Limb (tissue), 2 donors: ENCODE results near the gene PDZD2.
A peak's percentile ranks its signal among the peaks of the same experiment; 100 is the strongest.
"Not testable (repeated sequence)": the region's sequence is repeated elsewhere in the genome, so short reads cannot be mapped to it uniquely, and the experiment has no call there.

Experiments used
- DNase-seq, 2 donors: peaks; one replicate each; pipeline ENCODE4 v3.0.0-alpha.2; 2016; ENCODE audit errors: extremely low spot score in 2 of 2

The PDZD2 gene

DNA sequence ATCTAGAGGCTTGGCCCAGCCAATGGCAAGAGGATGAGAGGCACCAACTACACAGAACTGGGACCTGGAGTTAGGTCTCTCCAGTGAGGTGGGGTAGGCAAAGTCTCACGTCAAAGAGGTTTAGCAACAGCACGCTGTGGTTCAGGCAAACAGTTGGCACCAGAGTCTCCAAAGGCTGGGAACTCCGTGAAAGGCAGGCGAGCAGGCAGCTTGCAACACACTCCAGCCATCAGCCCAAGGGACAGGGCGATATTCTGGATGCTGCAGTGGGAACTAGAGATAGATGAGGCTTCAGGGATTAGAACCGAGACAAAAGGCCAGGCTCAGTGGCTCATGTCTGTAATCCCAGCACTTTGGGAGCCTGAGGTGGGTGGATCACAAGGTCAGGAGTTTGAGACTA lies 129.1 kb downstream of the PDZD2 start:
- no peak for DNase-seq

DNA sequence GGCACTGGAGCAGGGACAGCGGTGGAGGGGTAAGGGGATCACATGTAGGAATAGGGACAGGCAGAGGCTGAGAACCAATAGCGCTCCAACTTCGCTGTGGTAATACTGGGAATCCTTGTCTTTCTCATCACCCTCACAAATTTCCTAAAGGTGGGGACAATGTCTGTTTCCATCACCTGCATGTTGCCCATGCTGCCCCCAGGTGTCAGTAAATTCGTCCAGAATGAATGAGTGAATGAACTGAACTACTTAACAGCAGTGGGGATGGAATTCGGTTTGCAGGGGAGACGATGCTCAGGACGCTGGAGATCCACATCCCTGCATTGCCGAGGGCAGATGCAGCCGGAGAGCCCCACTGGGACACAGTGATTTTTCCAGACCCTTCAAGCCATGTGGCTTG lies 129.9 kb downstream of the PDZD2 start:
- no peak for DNase-seq

DNA sequence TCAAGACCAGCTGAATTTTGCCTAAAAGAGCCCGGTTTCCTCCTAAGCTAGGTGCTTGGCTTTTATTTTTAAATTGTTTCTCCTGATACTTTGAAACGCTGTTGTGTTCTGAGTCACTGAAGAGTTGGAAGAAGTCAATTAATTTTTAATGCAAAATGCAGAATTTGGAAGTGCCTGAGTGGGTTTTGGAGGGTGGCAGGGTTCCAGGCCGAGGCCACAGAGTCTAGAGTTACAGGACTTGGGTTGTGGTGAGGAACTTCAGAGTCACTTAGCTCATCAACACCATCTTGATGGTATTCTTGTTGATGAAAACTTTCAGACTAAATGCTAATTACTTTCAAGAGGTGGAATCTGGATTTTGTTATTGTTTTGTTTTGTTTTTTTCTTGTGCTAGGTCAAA lies 130.6 kb downstream of the PDZD2 start:
- no peak for DNase-seq

DNA sequence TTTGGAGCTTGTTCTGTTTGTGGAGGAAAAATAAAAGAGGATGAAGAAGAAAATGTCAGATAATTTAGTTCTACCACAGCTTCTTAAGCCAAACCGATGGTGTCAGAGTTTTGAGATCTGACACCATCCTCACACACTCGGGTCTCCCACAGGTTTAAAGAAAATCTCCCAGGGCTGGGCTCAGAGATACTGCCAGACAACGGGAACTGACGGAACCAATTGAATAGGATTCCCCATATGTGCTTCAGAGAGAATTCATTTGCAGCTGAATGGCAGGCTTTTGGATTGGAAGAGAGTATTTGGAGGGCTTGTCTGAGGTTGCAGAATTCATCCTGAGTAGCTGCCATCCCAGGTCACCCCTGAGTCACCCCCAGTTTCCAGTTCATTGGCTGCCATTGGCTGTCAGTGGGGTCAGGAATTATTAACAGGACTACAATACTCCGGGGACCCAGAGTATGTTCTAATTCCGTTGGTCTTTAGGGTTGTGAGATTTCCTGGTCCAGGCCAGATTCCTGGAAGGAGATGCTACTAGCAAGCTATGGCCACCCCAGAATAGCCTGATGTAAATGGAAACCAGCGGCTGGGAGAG lies 131.3 kb downstream of the PDZD2 start:
- no peak for DNase-seq

DNA sequence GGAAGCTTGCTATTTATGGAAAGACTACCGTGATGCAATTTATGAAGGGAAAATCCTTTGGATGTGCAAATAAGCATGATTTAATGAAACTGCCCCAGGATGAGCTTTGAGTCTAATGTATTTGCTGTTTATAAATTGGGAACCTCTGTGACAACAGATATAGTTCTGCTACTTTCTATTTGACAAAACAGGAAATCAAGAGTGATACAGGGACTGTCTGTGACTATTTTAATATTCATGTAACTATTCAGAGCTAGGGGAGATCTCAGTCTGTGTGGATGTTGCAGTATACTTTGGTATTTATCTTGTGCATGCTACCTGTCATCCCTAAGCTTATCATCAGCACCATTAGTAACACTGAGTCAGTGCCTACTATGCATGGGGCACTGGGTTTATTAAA lies 132.1 kb downstream of the PDZD2 start:
- DNase-seq, result no peak

DNA sequence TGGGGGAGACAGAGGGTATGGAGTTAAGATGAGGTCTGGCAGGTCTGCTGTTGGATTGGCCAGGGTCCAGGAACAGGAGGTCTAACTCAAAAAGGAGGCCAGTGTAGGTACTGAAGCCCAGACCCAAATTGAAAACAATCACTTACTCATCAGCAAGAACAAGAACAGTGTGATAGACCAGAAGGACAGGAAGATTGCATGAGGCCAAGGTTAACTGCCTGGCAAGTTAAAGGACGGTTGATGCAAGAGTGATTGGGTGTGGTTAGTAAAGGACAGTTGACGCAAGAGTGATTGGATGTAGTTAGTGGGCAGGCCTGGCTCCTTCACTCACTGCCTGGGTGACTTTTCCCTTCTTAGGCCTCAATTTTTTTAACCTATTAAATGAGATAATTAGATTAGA lies 132.6 kb downstream of the PDZD2 start:
- no peak for DNase-seq

DNA sequence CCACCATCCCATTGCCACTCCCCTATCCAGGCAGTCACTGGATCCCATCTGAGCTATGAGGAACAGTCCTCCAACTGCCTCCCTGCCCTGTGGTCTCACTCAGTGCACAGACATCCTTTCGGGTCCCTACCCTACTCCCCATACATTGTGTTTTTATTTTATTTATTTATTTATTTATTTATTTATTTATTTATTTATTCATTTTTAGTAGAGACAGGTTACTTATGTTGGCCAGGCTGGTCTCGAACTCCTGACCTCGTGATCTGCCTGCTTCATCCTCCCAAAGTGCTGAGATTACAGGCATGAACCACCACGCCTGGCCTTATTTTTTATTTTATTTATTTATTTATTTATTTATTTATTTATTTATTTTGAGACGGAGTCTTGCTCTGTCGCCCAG lies 137.4 kb downstream of the PDZD2 start:
- not testable (repeated sequence) for DNase-seq

DNA sequence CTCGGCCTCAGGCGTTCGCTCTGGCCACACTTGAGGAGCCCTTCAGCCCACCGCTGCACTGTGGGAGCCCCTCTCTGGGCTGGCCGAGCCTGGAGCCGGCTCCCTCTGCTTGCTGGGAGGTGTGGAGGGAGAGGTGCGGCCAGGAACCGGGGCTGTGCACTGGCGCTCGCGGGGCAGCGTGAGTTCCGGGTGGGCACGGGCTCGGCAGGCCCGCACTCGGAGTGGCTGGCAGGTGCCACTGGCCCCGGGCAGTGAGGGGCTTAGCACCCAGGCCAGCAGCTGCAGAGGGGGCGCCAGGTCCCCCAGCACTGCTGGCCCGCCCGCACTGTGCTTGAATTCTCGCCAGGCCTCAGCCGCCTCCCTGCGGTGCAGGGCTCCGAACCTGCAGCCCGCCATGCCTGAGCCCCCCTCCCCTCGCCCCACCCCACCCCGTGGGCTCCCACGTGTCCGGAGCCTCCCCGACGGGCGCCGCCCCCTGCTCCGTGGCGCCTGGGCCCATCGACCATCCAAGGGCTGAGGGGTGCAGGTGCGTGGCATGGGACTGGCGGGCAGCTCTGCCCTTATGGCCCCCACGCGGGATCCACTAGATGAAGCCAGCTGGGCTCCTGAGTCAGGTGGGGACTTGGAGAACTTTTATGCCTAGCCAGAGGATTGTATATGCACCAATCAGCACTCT lies 138.2 kb downstream of the PDZD2 start:
- DNase-seq, result no peak

DNA sequence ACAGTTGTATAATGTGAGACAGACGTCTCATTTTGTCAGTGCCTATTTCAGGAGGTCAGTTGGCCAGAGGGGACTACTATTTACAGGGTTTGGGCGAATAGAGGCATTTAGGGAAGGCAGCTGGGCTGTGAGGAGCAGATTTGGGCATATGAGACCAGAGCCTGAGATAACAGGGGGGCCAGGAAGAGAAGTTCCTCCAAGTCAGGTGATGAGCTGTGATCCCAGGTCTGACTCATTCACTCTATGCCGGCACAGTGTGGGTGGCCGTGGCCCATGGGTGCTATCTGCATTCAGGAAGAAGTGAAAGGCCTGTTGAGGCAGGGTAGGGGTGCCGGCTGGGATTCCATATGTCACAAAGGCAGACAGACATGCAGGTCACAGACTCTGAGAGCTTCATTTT lies 142.8 kb downstream of the PDZD2 start:
- DNase-seq, result no peak

DNA sequence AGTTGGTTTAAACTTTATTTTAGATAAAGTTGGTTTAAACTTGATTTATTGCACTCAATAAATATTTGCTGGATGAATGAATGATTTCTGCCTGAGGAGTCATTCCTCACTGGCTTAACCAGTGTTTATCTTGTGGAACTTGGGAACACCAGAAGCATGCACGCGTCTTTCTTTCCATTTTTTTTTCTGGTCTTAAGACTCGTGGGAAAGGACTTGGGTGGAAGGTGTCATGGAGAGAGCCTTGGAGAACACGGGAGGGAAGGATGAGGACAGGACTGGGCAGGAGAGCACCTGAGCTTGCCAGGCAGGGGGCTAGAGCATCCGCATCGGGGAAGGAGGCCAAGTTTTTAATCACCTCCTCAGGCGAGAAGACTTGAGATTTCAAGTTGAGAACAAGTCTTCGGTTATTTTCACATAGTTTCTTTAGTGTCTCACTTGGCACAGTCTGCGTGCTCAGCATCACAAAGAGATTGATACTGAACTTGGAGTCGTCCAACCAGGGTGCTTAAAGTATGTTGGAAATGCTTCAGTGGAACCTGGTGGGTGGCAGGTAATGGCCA lies 144.2 kb downstream of the PDZD2 start:
- DNase-seq, result no peak

DNA sequence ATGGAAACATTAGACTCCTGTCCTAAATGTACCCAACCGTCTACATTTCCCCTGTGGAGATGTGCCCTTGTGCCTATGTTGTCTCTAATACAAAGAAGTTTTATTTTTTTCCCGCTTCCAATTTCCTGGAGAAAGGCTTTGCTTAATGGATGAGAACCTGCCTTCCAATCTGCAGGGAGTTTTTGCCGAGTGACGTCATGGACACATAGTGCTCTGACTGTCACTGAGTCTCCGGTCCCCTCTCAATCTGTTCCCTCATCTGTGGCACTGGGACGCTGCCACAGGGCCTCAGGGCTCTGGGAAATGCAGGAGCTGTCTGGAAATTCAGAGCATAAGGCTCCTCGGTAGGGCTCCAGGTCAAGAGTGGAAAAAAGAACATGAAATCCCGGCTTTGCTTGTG lies 144.8 kb downstream of the PDZD2 start:
- no peak for DNase-seq

DNA sequence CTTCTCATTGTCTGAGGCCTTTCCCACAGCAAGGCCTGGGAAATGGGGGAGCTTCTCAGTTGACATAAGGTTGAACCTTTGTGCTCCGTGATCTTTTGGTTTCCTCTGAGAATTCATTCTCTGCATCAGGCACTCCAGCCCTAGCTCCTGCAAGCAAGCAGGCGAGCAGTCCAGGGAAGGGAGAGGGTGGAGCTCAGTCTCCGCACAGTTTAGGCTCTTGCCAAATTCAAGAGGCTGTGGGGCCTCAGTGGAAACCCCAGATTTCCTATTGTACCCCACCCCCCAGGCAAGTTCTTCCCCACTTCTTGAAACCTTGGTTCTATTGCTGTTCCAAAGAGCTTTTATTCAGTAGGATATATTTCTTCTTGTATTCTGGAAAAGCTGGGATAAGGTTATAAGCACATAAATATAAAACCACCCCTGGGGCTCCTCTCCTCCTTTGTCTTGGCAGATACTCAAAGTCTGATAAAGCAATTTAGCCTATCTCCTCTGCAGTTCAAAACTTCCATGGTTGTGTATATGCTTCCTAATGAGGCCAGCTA lies 147.2 kb downstream of the PDZD2 start:
- DNase-seq, result peak in 1 of 2 donors; percentile 67

DNA sequence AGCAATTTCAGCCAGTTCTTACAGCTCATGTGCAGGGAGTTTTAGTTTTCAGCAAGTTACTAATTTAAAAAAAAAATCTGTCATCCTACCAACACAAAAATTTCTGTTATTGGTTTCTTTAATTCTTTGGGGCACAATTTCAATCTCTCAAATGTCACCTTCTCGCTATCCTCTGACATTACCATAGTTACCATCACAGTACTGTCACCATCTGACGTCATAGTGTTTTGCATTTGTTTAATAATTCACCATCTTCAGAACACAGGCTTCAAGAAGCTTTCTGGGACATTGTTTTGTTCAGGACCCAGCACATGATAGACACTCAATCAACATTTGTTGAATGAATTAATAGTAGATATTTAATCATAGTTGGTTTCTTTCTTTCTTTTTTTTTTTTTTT lies 155.1 kb downstream of the PDZD2 start:
- no peak for DNase-seq

DNA sequence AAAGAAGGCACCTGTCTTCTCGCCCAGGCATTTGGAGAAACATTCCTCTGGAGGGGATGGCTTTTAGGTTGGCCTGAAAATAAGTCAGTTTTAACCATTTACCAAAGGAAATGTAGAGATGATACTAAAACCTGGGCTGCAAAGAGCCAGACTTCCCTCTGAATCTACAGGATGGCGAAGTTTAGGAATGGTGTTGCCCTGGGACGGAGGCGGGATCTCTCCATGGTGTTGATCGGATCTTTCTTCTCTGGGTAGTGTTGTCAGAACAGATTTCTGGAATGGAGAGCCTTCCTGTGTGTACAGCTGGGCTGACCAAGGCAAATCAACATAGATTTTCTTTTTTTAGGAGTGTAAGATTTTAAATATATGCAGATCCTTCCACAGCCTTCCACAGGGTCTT lies 159.2 kb downstream of the PDZD2 start:
- DNase-seq, result no peak

DNA sequence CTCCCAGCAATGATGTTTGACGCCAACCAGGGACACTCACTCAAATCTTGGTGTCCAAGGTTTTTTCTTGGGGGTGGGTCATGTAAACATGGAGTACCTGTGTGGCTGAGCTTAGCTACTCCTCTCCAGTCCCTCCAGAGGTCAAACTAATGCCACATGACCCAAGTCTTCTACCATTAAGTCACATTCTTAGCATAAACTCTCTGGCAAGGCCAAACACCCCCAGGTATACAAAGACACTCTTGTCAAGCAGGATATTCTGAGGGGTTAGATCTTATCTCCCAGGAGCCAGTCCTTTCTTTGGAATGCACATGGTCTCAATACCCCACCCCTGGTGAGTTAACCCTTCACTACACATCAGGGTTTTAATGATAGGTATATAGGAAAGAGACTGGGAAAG lies 161.4 kb downstream of the PDZD2 start:
- DNase-seq, result no peak

DNA sequence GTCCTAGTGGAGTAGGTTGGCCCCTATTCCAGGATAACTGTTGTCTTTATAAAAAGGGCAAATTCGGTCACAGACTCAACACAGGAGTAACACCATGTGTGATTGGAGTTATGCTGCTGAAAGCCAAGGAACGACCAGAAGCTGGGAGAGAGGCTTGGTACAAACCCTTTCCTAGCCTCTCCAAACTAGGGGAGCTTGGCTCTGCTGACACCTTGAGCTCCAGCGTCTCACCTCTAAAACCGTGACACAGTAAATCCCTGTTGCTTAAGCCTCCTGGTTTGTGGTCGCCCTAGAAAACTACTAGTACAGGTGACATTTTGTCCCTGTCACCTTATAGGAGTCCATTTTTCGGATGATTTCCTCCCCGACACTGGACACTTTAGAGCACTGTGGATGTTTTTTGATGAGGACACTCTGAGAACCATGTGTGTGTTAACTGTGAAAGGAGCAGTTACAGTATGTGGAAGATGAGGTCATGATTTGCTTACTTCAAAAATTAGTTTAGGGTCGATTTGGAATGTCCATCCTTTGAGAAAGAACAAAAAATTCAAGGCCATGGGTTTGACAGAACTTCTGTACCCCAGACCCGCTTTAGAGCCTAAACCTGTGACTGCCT lies 167.0 kb downstream of the PDZD2 start:
- DNase-seq, result no peak

DNA sequence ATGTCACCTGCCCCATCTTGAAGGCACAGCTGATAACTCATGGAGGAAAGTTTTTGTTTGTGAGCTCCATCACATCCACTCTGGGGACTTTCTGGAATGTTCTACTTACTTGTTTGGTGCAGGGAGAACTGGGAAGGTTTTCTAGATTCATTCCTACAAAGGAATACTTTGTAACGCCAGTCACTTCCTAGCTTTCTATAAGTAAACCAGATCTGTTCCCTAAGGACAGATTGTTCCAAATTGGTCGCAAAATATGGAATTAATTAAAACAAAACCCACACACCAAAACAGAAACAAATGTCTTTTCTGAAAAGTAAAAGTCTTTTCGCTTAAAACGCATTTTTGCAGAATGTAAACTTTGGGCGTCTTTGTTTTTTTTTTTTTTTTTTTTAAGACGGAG lies 167.6 kb downstream of the PDZD2 start:
- no peak for DNase-seq

DNA sequence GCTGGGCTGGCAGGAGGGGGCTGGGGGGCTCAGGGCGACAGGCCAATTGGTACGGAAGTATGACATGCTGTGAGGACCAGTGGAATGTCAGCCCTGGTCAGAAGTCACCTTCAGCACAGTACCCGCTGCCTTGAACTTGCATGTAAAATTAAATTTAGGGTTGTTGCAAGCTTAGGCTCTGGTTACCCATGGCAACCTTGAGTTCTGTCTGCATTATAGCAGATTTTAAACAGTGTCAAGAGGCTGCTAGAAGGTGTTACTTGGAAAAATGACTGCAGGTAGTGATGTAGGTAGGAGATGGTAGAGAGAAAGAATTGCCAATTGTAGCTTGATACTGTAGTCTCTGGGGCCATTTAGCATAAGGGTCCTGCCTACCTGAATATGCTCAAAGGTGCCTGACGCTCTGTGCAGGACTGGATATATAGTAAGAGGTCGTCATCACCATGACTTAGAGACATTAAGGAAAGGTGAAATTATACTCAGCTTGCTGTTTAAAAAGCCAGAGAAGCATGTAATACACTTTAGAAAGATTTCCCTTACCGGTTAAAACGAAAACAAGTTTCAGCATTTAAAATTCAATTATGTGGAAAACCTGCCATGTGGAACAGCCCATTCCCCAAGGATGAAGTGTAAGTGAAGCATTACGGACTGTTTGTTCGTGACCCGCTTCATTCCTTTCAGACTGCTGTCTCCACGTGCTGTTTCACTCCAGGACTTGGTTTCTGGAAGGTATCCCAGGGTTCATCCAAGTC lies 169.0 kb downstream of the PDZD2 start:
- DNase-seq, result no peak

DNA sequence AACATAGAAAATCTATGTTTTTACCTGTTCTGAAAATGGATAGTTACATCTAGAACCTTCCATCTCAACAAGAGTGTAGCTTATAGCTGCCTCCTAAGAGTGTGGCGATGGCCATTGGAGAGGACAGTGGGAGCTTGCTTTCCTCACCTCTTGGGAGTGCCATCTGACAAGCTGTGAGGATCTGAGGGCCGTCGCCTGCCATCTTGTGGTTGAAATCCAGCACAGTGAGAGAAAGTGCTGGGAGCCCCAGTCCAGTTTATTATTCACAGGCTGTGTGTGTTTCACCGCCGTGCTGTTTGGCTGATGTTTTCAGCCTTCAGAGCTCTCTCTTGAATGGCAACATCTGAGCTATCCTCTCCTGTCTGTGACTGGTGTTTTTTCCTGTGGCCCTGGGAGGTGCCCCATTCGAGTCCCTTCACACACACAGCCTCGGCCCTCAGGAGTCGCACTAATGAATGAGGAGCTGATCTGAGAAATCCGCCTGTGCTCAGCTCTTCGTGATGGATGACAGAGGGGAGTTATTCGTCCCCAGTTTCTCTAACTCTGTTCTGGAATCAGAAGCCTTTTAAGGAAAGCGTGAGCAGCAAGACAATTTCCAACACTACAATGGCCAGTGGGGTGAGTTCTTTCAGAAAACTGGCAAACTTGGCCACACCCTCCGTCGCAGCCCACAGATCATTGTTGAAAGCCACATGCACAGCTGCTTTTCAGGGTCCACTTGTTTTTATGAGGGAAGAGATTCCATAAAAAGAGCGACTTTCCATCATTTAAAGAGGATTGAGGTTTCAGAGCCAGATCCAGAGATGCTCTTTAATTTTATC lies 170.3 kb downstream of the PDZD2 start:
- peak; percentile 62 to 78 for DNase-seq

DNA sequence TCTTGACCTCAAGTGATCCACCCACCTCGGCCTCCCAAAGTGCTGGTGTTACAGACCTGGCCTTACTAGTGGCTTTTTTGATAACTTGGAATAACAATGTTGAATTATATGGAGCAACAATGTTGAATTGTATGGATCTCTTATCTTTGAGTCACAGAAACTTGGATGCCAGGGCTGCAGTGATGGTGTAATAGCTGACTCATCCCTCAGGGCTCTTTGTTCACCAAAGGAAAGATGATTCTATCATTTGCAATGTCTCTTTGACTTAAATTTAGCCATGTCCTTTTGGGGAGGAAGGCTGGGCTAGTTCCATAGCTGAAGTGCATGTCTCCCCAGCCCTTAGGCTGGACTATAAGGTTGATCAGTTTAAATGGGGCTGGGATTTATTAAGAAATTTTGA lies 172.3 kb downstream of the PDZD2 start:
- no peak for DNase-seq

DNA sequence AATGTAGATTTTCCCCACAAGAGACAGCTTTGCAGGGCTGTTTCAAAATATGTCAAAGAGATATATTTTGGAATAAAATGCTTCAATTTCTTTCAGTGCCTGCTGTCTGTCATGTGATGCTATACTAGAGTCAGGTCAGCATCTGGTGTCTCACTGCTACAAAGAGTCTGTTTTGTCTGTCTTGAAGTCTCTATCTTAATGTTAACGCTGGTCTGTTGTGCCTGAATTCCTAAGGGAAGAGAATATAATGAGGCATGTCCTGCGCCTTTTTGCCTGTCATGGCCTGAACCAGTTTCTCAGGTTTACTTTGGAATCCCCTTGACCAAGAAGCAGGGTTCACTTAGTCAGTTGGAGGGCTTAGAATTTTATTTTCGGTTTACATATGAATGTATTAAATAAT lies 176.4 kb downstream of the PDZD2 start:
- DNase-seq, result no peak
